SJCRH30 (cell line): ENCODE data around the gene SMIM32. TPM values are rescaled to one million over a fixed set of nuclear protein-coding genes. Genes with fewer than 3 reads are reported as not detected.
A peak's percentile ranks its signal among the peaks of the same experiment; 100 is the strongest.

ENCODE experiments used
- DNase-seq, 2 experiments: peaks; one replicate each; pipeline ENCODE4 v3.0.0-alpha.2; 2015 to 2020
- H3K27ac ChIP-seq: fragments of 250-450 bp; sonication (Bioruptor Pico); 2 replicates; pipeline ENCODE4 v1.5.1; 2020; ENCODE audit warnings: mild to moderate bottlenecking, moderate library complexity
- H3K27me3 ChIP-seq: fragments of 250-450 bp; sonication (Bioruptor Pico); 2 replicates; pipeline ENCODE4 v1.5.1; 2020; ENCODE audit warnings: mild to moderate bottlenecking, moderate library complexity
- H3K36me3 ChIP-seq: fragments of 250-450 bp; sonication (Bioruptor Pico); 2 replicates; pipeline ENCODE4 v1.5.1; 2020; ENCODE audit warnings: mild to moderate bottlenecking, moderate library complexity
- H3K4me1 ChIP-seq: fragments of 250-450 bp; sonication (Bioruptor Pico); 2 replicates; pipeline ENCODE4 v1.5.1; 2020; ENCODE audit warnings: mild to moderate bottlenecking, moderate library complexity
- H3K4me3 ChIP-seq: fragments of 250-450 bp; sonication (Bioruptor Pico); 2 replicates; pipeline ENCODE4 v1.5.1; 2020; ENCODE audit warnings: mild to moderate bottlenecking, moderate library complexity
- H3K9me3 ChIP-seq: fragments of 250-450 bp; sonication (Bioruptor Pico); replicated peaks from 2 replicates; pipeline ENCODE4 v1.5.1; 2020; ENCODE audit warnings: mild to moderate bottlenecking, moderate library complexity
- total RNA-seq: library from RNA; depleted of rRNA; stranded (reverse); fragments of >200 nt; shearing (Covaris generic); gene quantifications from 2 replicates; pipeline ENCODE4 v1.2.3, GENCODE V29; 2014

SMIM32 gene
- total RNA-seq, 1 experiment from 2014 or later = 0.06 TPM

DNA sequence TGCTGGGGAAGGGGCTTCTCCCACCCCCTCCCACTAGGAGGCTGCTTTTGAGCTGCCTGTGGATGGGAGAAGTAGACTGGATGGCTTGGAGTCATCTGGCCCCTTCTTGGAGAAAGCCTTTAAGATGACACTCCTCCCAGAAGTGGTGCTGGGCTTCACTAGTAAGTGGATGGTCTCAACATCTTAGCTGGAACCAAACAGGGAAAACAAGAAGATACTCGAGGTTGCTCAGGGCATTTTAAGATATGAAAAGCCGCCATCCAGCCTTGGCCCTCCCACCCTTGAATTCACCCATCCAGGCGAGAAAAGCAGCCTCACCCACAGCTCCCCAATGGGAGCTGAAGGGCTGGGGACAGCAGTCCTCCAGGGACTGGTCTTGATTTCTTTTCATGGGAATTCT, 7.8 kb upstream of the SMIM32 start:
- H3K27ac ChIP-seq = no peak overlapping the region
- H3K36me3 ChIP-seq = no peaks in the 10 kb centered on the region
- H3K4me3 ChIP-seq = no peak overlapping the region
- no peaks in the 10 kb centered on the region for H3K4me1 ChIP-seq
- no peaks in the 10 kb centered on the region for H3K9me3 ChIP-seq
- no peak for DNase-seq
- H3K27me3 ChIP-seq = 0 out of 2 replicates have a peak, but pooled peaks cover 3% of the 10 kb centered on the region

DNA sequence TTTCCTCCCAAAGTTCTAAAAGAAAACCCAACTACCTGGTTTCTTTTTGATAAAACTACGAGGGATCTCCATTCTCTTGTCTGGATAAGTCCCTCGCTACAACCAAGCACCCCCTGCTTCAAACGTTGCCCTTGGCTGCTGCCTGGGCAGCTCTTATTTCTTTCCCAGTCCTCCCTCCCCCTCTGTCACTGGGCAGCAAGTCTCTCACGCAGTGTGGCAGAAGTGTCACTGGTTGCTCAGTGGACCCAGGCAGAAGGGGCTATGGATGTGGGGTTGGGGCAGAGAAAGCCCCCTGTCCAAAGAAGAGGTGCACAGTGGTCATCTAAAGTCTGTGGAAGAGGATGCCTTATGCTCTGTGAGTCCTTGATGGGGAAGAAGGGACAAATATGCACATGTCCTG, 7.2 kb upstream of the SMIM32 start:
- Histone ChIP-seq H3K4me1 (no peaks in the 10 kb centered on the region), H3K36me3 (no peaks in the 10 kb centered on the region), H3K27me3 (0 out of 2 replicates have a peak, but pooled peaks cover 3% of the 10 kb centered on the region), H3K9me3 (no peaks in the 10 kb centered on the region), H3K4me3 (no peak overlapping the region), H3K27ac (no peak overlapping the region)
- no peak for DNase-seq

DNA sequence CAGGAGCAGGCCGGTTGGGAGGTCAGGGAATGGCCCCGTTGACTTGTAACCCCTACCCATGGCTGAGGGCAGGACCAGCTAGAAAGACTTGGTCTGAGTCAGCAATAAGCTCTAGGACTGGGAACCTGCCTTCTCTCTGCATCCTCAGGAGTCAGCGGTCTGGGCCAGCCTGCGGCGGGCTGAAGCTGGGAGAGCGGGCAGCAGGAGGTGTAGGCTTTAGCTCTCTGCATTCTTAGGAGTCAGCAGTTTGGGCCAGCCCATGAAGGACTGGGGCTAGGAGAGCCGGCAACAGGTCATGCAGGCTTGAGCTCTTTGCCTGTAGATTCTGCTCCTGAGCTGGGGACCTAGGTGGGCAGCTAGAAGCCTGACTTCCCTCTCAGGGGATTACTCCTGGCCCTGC, 6.4 kb upstream of the SMIM32 start:
- Histone ChIP-seq H3K36me3 (no peaks in the 10 kb centered on the region), H3K9me3 (no peaks in the 10 kb centered on the region), H3K27ac (no peak overlapping the region), H3K4me3 (no peak overlapping the region), H3K27me3 (0 out of 2 replicates have a peak, but pooled peaks cover 3% of the 10 kb centered on the region), H3K4me1 (no peaks in the 10 kb centered on the region)
- DNase-seq = no peak

DNA sequence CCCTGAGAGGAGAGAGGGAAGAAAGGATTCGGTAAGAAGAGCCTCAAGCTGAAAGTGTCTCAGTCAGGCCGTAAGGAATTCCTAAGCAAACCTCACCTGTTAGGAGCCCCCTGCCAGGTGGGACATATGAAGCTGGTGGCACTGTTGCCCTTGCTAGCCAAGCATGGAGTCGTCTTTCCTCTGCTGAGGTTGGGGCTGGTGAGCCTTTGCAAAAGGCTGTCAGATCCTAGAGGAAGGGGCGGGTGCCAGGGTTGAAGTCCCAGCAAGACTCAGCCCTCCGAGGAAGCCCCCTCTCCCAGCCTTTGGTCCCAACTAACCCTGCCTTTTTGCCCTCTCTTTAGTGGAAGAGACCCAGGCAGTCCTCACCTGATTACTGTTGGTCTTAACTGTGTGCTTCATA, 5.5 kb upstream of the SMIM32 start:
- Histone ChIP-seq H3K36me3 (no peaks in the 10 kb centered on the region), H3K4me3 (no peak overlapping the region), H3K27me3 (0 out of 2 replicates have a peak, but pooled peaks cover 3% of the 10 kb centered on the region), H3K27ac (no peak overlapping the region), H3K4me1 (no peaks in the 10 kb centered on the region), H3K9me3 (no peaks in the 10 kb centered on the region)
- DNase-seq = no peak

DNA sequence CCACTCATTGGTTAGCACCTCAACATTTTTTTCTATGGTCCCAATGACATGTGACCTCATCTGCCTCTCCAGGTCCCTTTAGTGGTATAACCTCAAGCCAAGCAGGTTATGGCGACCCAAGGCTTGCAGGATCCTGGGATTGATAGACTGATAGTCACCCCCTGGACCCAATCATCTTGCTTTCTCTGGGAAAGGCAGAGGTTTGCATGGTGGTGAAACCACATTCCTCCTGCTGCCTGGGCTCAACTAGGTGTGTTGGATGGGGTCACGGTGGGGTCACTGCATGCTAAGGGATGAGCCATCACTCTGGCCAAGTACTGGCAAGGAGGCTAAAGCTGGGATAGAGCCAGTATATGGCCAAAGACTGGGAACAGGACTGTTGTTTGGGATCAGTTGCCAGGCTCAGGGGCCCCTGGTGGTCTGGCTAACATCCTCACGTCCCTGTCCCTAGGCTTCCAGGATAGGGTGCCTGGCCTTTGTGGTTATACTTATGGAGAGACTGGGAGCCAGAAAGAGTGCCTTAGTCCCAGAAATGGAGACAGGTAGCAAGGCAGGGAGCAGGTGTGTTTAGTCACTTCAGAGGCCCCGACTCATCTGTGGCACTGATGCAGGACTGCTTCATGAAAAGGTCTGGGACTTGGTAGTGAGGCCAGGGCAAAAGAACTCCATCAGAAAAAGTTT, 4.6 kb upstream of the SMIM32 start:
- no peaks in the 10 kb centered on the region for H3K4me1 ChIP-seq
- DNase-seq = no peak
- H3K36me3 ChIP-seq = no peaks in the 10 kb centered on the region
- 0 out of 2 replicates have a peak, but pooled peaks cover 3% of the 10 kb centered on the region for H3K27me3 ChIP-seq
- no peak overlapping the region for H3K4me3 ChIP-seq
- H3K27ac ChIP-seq = no peak overlapping the region
- no peaks in the 10 kb centered on the region for H3K9me3 ChIP-seq

DNA sequence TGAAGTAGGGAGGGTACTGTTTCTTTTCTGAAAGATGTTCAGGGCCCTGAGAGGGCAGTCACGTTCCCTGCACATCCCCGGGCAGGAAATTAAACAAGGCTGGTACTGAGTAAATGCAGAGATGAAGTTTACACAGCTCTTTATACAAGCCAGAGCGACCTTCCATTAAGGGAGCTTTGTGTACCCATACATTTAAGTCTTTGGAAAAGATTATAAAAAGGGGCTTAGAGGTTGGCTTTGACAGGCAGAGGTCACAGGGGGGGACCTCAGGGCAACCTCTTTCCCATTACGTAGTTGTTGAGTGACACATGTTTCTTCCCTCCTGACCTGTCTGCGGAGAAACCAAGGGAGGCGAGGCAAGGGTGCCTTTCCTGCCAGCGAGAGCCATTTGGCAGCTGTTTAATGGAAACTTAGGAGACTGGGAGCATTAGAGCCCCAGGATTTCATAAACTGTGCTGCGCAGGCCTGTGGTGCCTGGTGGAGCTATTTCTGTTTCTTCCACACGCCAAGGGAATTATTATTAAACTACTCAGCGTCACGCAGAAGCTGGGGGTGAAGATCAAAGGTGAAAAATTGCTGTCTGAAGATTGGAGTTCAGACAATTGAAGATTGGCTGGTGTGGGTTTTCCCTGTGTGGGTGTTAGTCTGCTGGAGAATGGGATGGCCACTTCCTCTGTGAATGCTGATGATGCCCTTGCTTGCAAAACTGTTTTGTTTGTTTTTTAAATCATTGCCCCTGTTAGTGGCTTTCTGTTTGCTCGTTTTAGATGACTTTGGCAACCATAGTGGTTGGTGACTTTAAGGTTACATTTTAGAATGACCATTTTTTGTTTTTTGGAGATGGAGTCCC, 3.2 kb upstream of the SMIM32 start:
- H3K4me1 ChIP-seq = no peaks in the 10 kb centered on the region
- H3K9me3 ChIP-seq = no peaks in the 10 kb centered on the region
- no peak overlapping the region for H3K27ac ChIP-seq
- no peak overlapping the region for H3K4me3 ChIP-seq
- 0 out of 2 replicates have a peak, but pooled peaks cover 3% of the 10 kb centered on the region for H3K27me3 ChIP-seq
- no peaks in the 10 kb centered on the region for H3K36me3 ChIP-seq
- DNase-seq = no peak

DNA sequence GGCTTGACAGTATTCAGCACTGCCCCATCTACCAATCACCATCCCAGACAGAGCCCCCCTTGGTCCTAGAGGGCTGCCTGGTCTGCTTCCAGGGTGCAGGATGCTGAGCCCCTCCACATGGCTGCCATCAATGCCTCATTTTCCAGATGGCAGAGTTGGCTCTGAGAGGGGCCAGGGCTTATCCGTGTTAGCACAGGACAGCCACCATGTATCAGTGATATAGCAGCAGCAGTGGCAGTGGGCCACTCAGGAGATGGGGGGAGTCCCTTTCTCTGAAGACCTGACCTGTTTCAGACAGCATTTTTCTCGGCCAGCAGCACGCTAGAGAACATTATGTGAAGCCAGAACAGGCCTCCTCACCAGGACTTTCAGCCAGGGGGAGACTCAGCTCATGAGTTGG, 1.6 kb upstream of the SMIM32 start:
- H3K4me1 ChIP-seq = no peaks in the 10 kb centered on the region
- no peak for DNase-seq
- H3K9me3 ChIP-seq = no peaks in the 10 kb centered on the region
- H3K27me3 ChIP-seq = 0 out of 2 replicates have a peak, but pooled peaks cover 1% of the 10 kb centered on the region
- no peaks in the 10 kb centered on the region for H3K36me3 ChIP-seq
- no peak overlapping the region for H3K27ac ChIP-seq
- H3K4me3 ChIP-seq = no peak overlapping the region

DNA sequence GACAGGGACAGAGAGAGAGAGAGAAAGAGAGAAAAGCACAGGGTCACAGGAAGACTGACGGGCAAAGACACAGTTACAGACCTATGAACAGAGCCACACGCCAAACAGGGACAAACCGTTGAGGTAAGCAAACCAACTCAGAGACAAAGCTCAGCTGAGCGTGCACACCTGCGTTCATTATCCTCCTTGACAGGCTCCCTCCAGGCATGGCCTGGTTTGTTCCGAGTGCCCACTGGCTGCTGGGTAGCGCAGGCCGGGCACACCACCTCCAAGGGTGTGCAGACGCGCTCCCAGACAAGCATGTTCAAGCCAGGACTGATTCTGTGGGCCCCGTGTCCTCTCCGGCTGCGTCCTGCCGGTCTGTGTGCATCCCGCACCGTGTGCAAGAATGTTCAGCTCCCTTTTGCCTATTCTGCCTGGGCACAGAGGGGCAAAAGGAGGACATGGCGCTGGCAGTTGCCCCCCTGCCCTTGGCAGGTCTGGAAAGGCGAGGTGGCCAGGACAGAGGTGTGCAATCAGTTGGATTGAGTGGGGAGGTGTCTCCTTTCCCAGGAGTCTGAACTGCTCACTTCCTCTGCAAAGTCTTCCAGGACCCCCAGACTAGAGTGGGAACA, 467 bp upstream of the SMIM32 start:
- no peaks in the 10 kb centered on the region for H3K4me1 ChIP-seq
- H3K4me3 ChIP-seq = peak overlapping the region; percentile 42
- H3K27me3 ChIP-seq = no peaks in the 10 kb centered on the region
- DNase-seq = no peak
- no peaks in the 10 kb centered on the region; the same call in 1 of the 2 replicates for H3K36me3 ChIP-seq
- H3K9me3 ChIP-seq = no peaks in the 10 kb centered on the region
- H3K27ac ChIP-seq = no peak overlapping the region

DNA sequence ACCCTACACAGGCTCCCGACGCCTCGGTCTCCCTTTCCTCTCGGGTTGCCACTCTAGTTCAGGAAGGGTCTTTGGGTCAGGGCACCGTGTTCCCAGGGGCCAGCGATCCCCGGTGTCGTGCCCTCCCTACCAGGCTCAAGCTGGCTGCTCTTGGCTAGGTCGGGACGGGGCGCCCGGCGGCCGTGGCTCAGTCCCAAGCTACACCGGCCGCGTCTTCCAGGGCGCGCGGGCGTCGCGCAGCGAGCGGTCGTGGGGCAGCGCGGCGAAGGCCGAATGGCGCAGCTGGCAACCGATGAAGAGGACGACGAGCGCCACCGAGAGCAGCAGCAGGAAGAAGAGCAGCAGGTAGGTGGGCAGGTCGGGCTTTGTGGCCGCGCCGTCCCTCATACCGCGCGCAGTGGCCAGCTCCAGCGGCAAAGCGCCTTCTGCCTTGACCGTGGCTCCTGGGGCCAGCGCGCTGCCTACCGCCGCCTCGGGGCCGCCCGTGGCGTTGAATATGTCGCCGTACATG, 892 bp downstream of the SMIM32 start:
- Histone ChIP-seq H3K4me1 (no peaks in the 10 kb centered on the region), H3K4me3 (no peak overlapping the region), H3K9me3 (no peaks in the 10 kb centered on the region), H3K27ac (no peak overlapping the region), H3K27me3 (no peaks in the 10 kb centered on the region), H3K36me3 (peaks cover 4% of the 10 kb centered on the region)
- DNase-seq = no peak

DNA sequence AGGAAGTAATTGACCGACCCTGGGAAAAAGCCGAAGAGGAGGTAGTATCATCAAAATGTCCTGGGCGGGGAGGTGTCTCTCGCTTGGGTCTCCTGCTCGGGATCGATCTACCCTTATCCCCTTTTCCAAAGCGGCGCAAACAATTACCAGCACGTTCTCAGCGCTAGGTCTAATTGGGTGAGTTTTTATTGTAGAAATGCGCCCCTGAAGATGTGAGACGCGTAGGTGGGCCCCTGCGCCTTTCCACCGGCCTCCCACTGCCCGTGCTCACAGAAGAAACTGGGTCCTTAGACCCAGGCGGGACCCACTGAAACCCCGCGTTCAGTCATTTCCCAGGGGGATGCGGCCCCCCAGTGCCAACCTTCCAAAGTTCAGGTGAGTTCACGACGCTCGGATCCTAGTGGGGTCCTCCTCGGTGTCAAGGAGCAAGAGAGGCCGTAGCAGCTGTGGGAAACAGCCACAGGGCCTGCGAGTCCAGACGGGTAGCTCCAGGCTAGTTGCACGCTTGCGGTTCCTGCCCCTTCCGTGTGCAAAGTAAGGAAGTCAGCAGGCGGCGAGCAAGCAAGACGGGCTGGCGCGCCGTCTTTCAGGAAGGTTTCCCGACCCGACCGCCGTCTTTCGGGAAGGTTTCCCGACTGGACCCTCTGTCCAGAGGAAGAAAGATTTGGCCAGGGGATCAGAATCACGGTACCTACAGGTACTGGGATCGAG, 1.5 kb downstream of the SMIM32 start:
- Histone ChIP-seq H3K36me3 (peaks cover 5% of the 10 kb centered on the region), H3K4me3 (no peak overlapping the region), H3K4me1 (no peaks in the 10 kb centered on the region), H3K27me3 (no peaks in the 10 kb centered on the region), H3K27ac (no peak overlapping the region), H3K9me3 (no peaks in the 10 kb centered on the region)
- DNase-seq = no peak

DNA sequence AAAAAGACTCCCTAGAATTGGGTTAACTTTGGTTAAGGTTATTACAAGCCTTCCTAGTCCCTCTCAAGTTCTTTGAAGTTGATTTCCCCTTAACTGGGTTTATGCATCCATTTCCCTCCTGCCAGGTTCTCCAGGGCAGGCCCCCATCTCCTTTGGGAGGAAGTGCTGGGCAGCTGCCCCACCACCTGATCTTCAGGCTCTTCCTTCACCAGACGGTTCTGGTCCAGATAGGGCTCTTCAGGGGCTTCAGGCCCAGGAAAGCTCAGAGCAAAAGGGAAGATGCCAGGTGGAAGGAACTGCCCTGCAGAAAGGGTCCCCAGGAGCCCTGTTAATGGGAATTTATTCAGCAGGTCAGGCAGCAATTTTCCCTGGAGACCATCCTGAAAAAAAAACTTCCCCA, 2.1 kb downstream of the SMIM32 start:
- Histone ChIP-seq H3K9me3 (no peaks in the 10 kb centered on the region), H3K4me1 (no peaks in the 10 kb centered on the region)

DNA sequence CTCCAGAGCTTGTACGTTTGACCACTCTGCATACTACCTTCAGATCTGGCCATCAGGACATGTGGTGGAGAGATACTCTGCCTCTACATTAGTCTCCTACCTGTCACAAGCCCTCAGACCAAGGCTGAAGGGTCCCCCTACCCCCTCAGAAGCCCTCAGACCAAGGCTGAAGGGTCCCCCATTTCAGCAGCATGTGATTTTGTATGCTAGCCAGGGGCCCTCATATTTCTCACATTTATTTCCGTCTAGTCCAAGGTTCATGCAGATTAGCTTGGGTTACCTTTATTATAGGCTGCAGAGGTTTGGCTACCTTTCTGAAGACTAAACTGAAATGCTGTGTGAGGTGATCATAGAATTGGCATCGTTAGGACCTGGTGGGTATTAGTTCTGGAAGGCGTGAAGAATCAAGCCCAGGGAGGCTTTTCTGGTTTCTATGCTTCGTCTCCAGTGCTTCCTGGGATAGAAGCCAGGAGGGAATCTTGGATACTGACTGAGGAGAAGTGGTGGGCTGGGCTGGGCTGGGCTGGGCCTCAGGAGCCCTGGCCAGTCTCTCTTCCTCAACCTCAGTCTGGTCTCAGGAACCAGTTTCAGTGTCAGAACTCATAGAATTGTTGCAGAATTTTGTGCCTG, 2.8 kb downstream of the SMIM32 start:
- Histone ChIP-seq H3K9me3 (no peaks in the 10 kb centered on the region), H3K36me3 (peaks cover 5% of the 10 kb centered on the region), H3K4me1 (no peaks in the 10 kb centered on the region), H3K27ac (no peak overlapping the region), H3K4me3 (no peak overlapping the region), H3K27me3 (no peaks in the 10 kb centered on the region)
- DNase-seq = no peak

More for the DNA sequence above, 2.1 kb downstream of the SMIM32 start:
- peaks cover 5% of the 10 kb centered on the region for H3K36me3 ChIP-seq
- H3K4me3 ChIP-seq = no peak overlapping the region
- H3K27ac ChIP-seq = no peak overlapping the region
- DNase-seq = no peak
- H3K27me3 ChIP-seq = no peaks in the 10 kb centered on the region

DNA sequence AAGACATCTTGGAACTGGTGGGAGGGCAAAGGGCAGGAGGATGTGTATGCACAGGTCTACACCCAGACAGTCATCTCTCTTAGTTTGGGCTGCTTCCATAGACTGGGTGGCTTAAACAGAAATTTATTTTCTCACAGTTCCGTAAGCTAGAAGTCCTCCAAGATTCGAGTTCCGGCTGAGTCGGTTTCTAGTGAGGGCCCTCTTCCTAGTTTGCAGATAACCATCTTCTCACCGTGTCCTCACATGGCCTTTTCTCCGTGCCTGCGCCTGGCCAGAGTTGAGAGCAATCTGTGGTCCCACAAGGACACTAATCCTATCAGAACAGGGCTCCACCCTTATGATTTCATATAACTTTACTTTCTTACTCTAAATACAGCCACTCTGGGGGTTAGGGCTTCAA, 4.1 kb downstream of the SMIM32 start:
- Histone ChIP-seq H3K4me3 (no peak overlapping the region), H3K27ac (no peak overlapping the region)
- DNase-seq = no peak

DNA sequence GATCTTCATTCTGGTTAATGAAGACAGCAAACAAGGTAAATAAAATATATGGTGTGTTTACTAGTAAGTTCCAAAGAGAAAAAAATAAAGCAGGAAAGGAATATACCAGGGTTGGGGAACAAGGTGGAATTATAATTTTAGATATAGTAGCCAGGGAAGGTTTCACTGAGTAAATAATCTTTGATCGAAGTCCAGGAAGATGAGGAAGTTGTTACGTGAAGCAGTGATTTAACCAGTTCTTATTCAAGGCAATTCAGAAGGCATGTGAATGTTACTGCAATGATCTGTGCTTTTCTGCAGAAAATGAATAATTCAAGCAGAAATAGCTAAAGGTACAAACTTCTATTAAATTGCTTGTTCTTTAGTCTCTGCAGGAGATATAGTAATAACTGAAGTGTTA, 6.2 kb downstream of the SMIM32 start:
- Histone ChIP-seq H3K27ac (no peak overlapping the region), H3K36me3 (peaks cover 14% of the 10 kb centered on the region), H3K4me3 (no peak overlapping the region), H3K9me3 (no peaks in the 10 kb centered on the region), H3K27me3 (no peaks in the 10 kb centered on the region), H3K4me1 (no peaks in the 10 kb centered on the region)
- no peak for DNase-seq

More for the DNA sequence above, 4.1 kb downstream of the SMIM32 start:
- no peaks in the 10 kb centered on the region for H3K27me3 ChIP-seq
- no peaks in the 10 kb centered on the region for H3K4me1 ChIP-seq
- no peaks in the 10 kb centered on the region for H3K9me3 ChIP-seq
- H3K36me3 ChIP-seq = peaks cover 5% of the 10 kb centered on the region
